ENCODE data around the gene INTS15. TPM values are rescaled to one million over a fixed set of nuclear protein-coding genes. Genes with fewer than 3 reads are reported as not detected.

The INTS15 gene
- polyA plus RNA-seq = 10 to 100 TPM; 15.0 to 28.7 (median 16.4) TPM
- long read RNA-seq, donor 1, transcript C7orf26-201 (6 exons, 2,182 nt) = major isoform, 11 of 11 reads
- long read RNA-seq, donor 1, partial matches to known transcripts = 0 of 11 reads
- long read RNA-seq, donor 1, other reads (novel, unspliced or antisense) = 0 of 11 reads
- long read RNA-seq, donor 2, partial matches to known transcripts = 0 of 1 reads
- long read RNA-seq, donor 2, other reads (novel, unspliced or antisense) = 0 of 1 reads
- long read RNA-seq, donor 3, partial matches to known transcripts = 0 of 5 reads
- long read RNA-seq, donor 3, other reads (novel, unspliced or antisense) = 0 of 5 reads
- long read RNA-seq, donor 4 = 0 reads
- long read RNA-seq, donor 5, partial matches to known transcripts = 0 of 2 reads
- long read RNA-seq, donor 5, other reads (novel, unspliced or antisense) = 0 of 2 reads
- long read RNA-seq, donor 6, transcript C7orf26-201 (6 exons, 2,182 nt) = major isoform, 5 of 5 reads
- long read RNA-seq, donor 6, partial matches to known transcripts = 0 of 5 reads
- long read RNA-seq, donor 6, other reads (novel, unspliced or antisense) = 0 of 5 reads
- long read RNA-seq, donor 7, partial matches to known transcripts = 0 of 4 reads
- long read RNA-seq, donor 7, other reads (novel, unspliced or antisense) = 0 of 4 reads
- long read RNA-seq, donor 8 = 0 reads
- long read RNA-seq, donor 9 = 0 reads
- long read RNA-seq, donor 10, partial matches to known transcripts = 0 of 4 reads
- long read RNA-seq, donor 10, other reads (novel, unspliced or antisense) = 0 of 4 reads

DNA sequence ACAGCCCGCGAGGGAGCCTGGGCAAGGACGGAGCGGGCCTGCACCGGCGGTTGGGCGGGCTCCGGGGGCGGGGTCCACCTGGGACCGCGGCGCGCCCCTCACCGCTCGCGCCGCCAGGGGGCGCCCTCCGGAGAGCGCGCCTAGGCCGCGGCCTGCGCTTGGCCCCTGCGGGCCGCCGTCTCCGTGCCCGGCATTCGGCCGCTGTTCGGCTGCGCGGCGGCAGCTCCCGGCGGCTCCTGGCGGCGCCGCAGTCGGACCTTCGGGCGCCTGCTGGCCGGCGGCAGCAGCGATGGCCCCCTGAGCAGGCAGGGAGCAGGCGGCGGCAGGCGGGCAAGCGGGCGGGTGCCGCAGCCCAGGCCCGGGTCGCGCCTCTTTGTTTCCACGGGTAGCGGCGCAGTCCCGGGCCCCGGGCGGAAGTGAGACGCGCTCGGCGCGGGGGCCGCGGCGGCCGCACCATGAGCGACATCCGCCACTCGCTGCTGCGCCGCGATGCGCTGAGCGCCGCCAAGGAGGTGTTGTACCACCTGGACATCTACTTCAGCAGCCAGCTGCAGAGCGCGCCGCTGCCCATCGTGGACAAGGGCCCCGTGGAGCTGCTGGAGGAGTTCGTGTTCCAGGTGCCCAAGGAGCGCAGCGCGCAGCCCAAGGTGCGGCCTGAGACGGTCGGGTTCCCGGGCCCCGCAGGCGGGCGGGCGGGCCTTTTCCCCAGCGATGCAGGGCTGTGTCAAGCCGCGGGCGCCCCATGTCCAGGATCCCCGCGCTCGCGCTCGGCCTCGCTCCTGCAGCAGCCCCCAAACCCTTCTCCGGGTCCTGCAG, at the start of gene INTS15:
Gene INTS15, plus strand, starts transcription at position 193 of the 816 bp plus-strand sequence. Its CDS starts 263 bp downstream, at position 456.
- 0 to 1% (median 0%) methylated on average over 26 to 107 of the region's 107 CpGs for WGBS, 3 donors

DNA sequence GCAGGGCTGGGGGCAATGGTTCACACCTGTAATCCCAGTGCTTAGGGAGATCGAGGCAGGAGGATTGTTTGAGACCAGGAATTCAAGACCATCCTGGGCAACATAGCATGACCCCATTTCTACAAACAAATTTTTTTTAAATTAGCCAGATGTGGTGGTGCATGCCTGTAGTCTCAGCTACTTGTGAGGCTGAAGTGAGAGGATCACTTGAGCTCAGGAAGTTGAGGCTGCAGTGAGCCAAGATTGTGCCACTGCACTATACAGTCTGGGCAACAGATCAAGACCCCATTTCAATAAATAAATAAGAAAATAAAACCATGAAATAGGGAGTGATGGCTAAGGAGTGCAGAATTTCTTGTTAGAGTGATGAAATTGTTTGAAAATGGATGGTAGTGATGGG, 47.5 kb upstream of the INTS15 start:
- no peaks in the 10 kb centered on the region for H3K36me3 ChIP-seq (ENCODE audit: control insufficient read depth in 3 of 3, insufficient read depth in 2 of 3, low read depth in 1 of 3, low read length in 3 of 3)
- DNase-seq (no peak), FAIRE-seq (no peak)
- no peak overlapping the region for H3K27ac ChIP-seq (ENCODE audit: low read depth in 1 of 3, low read length in 2 of 3)
- peaks cover 0 to 8% (median 4%) of the 10 kb centered on the region in 3 donors for H3K27me3 ChIP-seq (ENCODE audit: control insufficient read depth in 3 of 3, insufficient read depth in 3 of 3, low read length in 3 of 3)
- H3K4me1 ChIP-seq (ENCODE audit: control insufficient read depth in 3 of 3, insufficient read depth in 2 of 3, low read depth in 1 of 3, low read length in 2 of 3) = no peaks in the 10 kb centered on the region
- H3K9me3 ChIP-seq (ENCODE audit: control insufficient read depth in 2 of 2, insufficient read depth in 1 of 2, low read depth in 1 of 2, low read length in 1 of 2) = no peaks in the 10 kb centered on the region
- 83 to 90% (median 89%) methylated on average over 1 of the region's 1 CpG for WGBS, 3 donors
- H3K4me3 ChIP-seq (ENCODE audit: low read depth in 1 of 3, low read length in 3 of 3) = no peak overlapping the region

More for the DNA sequence above, at the start of gene INTS15:
- peak within 1 kb of the TSS; percentile 82 to 89 (median 85) for H3K27ac ChIP-seq (ENCODE audit: low read depth in 1 of 3, low read length in 2 of 3)
- peaks cover 5 to 66% (median 10%) of the 10 kb centered on the region in 3 donors for H3K36me3 ChIP-seq (ENCODE audit: control insufficient read depth in 3 of 3, insufficient read depth in 2 of 3, low read depth in 1 of 3, low read length in 3 of 3)
- no peak for FAIRE-seq
- no peaks in the 10 kb centered on the region for H3K9me3 ChIP-seq (ENCODE audit: control insufficient read depth in 2 of 2, insufficient read depth in 1 of 2, low read depth in 1 of 2, low read length in 1 of 2)
- peaks cover 0 to 12% (median 2%) of the 10 kb centered on the region in 3 donors for H3K4me1 ChIP-seq (ENCODE audit: control insufficient read depth in 3 of 3, insufficient read depth in 2 of 3, low read depth in 1 of 3, low read length in 2 of 3)
- H3K27me3 ChIP-seq (ENCODE audit: control insufficient read depth in 3 of 3, insufficient read depth in 3 of 3, low read length in 3 of 3) = no peaks in the 10 kb centered on the region
- DNase-seq = peak; percentile 77 to 95
- peak within 1 kb of the TSS; percentile 79 to 85 (median 82) for H3K4me3 ChIP-seq (ENCODE audit: low read depth in 1 of 3, low read length in 3 of 3)

DNA sequence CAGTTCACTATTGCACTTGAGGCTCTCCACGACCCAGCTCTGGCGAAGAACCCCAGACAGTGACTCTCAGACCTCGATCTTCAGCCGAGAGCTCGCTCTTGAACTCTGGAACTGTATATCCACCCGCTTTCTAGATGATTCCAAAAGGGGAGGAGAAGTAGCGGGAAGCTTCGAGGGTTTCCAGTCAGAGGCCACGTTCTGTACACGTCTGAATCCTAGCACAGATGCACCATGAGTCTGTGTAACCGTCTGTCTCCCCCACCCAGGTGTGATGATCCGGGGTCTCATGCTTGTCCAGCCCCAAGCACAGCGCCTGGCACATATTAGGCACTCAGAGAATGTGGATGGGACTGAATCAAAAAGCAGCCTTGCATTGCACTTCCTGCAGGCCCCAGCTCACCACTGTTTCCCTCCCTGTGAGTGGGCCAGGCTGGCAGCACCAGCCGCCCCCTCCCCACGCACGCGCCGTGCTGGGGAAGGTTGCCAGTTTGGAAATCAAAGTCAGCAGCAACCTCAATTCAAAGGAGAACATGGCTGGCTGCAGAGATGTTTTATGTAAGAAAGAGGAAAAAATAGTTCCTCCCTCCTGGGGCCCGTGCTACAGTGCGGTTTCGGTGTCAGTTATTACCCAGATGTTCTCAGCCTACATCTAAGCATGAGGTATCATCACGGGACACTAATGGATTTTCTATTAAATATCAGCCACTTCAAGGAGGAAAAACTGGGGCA, 44.3 kb upstream of the INTS15 start:
- no peak overlapping the region for H3K27ac ChIP-seq (ENCODE audit: low read depth in 1 of 3, low read length in 2 of 3)
- DNase-seq (no peak), FAIRE-seq (no peak)
- H3K4me1 ChIP-seq (ENCODE audit: control insufficient read depth in 3 of 3, insufficient read depth in 2 of 3, low read depth in 1 of 3, low read length in 2 of 3) = no peaks in the 10 kb centered on the region
- H3K27me3 ChIP-seq (ENCODE audit: control insufficient read depth in 3 of 3, insufficient read depth in 3 of 3, low read length in 3 of 3) = no peaks in the 10 kb centered on the region
- H3K9me3 ChIP-seq (ENCODE audit: control insufficient read depth in 2 of 2, insufficient read depth in 1 of 2, low read depth in 1 of 2, low read length in 1 of 2) = no peaks in the 10 kb centered on the region
- H3K4me3 ChIP-seq (ENCODE audit: low read depth in 1 of 3, low read length in 3 of 3) = no peak overlapping the region
- H3K36me3 ChIP-seq (ENCODE audit: control insufficient read depth in 3 of 3, insufficient read depth in 2 of 3, low read depth in 1 of 3, low read length in 3 of 3) = no peaks in the 10 kb centered on the region
- WGBS, 3 donors = 77 to 84% (median 78%) methylated on average over 22 of the region's 22 CpGs

- Histone ChIP-seq H3K4me3 (ENCODE audit: low read depth in 1 of 3, low read length in 3 of 3) (no peak overlapping the region), H3K27ac (ENCODE audit: low read depth in 1 of 3, low read length in 2 of 3) (no peak overlapping the region), H3K9me3 (ENCODE audit: control insufficient read depth in 2 of 2, insufficient read depth in 1 of 2, low read depth in 1 of 2, low read length in 1 of 2) (no peaks in the 10 kb centered on the region), H3K36me3 (ENCODE audit: control insufficient read depth in 3 of 3, insufficient read depth in 2 of 3, low read depth in 1 of 3, low read length in 3 of 3) (no peaks in the 10 kb centered on the region), H3K4me1 (ENCODE audit: control insufficient read depth in 3 of 3, insufficient read depth in 2 of 3, low read depth in 1 of 3, low read length in 2 of 3) (no peaks in the 10 kb centered on the region), H3K27me3 (ENCODE audit: control insufficient read depth in 3 of 3, insufficient read depth in 3 of 3, low read length in 3 of 3) (no peaks in the 10 kb centered on the region)
- no peak for FAIRE-seq
- DNase-seq = peak; percentile 31 to 34
- WGBS, 3 donors = 66 to 74% (median 71%) methylated on average over 10 to 11 of the region's 12 CpGs
These were observed 43.1 kb upstream of the INTS15 start for GRCh38 chr7:6546498-6547251.

- Histone ChIP-seq H3K4me1 (ENCODE audit: control insufficient read depth in 3 of 3, insufficient read depth in 2 of 3, low read depth in 1 of 3, low read length in 2 of 3) (no peaks in the 10 kb centered on the region), H3K36me3 (ENCODE audit: control insufficient read depth in 3 of 3, insufficient read depth in 2 of 3, low read depth in 1 of 3, low read length in 3 of 3) (no peaks in the 10 kb centered on the region), H3K27ac (ENCODE audit: low read depth in 1 of 3, low read length in 2 of 3) (no peak overlapping the region), H3K27me3 (ENCODE audit: control insufficient read depth in 3 of 3, insufficient read depth in 3 of 3, low read length in 3 of 3) (no peaks in the 10 kb centered on the region), H3K4me3 (ENCODE audit: low read depth in 1 of 3, low read length in 3 of 3) (no peak overlapping the region), H3K9me3 (ENCODE audit: control insufficient read depth in 2 of 2, insufficient read depth in 1 of 2, low read depth in 1 of 2, low read length in 1 of 2) (no peaks in the 10 kb centered on the region)
- FAIRE-seq (no peak), DNase-seq (no peak)
- WGBS, 3 donors = 97 to 100% (median 100%) methylated on average over 1 of the region's 1 CpG
These were observed 42.4 kb upstream of the INTS15 start for GRCh38 chr7:6547400-6547799.

DNA sequence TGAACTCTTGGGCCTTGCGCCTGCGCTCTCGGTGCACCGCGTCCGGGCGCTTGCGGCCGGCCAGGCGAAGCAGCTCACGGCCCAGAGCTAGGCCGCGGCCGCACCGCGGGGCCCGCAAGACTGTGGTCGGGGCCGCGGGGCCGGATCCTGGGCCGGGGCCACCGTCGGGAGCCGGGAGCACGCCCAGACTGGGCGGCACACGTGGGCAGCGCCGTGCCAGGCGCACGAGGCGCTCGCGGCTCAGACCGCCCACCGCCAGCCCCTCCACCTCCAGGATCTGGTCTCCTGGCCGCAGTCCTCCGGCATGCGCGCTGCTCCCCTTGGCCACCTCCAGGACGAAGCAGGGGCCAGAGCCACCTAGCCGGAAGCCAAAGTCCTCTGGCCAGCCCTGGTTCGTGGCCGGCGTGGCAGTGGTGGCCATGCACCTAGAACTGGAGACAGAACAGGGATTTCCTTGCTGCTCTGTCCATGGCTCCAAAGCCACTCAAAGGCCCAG, 38.8 kb upstream of the INTS15 start, which contains the start of gene GRID2IP:
Gene GRID2IP, minus strand, starts transcription at position 446 of the 496 bp plus-strand sequence. Its CDS starts 25 bp downstream, at position 421.
- Histone ChIP-seq H3K4me1 (ENCODE audit: control insufficient read depth in 3 of 3, insufficient read depth in 2 of 3, low read depth in 1 of 3, low read length in 2 of 3) (no peaks in the 10 kb centered on the region), H3K27me3 (ENCODE audit: control insufficient read depth in 3 of 3, insufficient read depth in 3 of 3, low read length in 3 of 3) (peaks cover 0 to 2% (median 0%) of the 10 kb centered on the region in 3 donors), H3K27ac (ENCODE audit: low read depth in 1 of 3, low read length in 2 of 3) (no peak within 1 kb of the TSS), H3K9me3 (ENCODE audit: control insufficient read depth in 2 of 2, insufficient read depth in 1 of 2, low read depth in 1 of 2, low read length in 1 of 2) (no peaks in the 10 kb centered on the region), H3K4me3 (ENCODE audit: low read depth in 1 of 3, low read length in 3 of 3) (no peak within 1 kb of the TSS), H3K36me3 (ENCODE audit: control insufficient read depth in 3 of 3, insufficient read depth in 2 of 3, low read depth in 1 of 3, low read length in 3 of 3) (no peaks in the 10 kb centered on the region)
- no peak for DNase-seq
- no peak for FAIRE-seq
- WGBS, 3 donors = 74 to 87% (median 82%) methylated on average over 32 to 46 of the region's 46 CpGs

DNA sequence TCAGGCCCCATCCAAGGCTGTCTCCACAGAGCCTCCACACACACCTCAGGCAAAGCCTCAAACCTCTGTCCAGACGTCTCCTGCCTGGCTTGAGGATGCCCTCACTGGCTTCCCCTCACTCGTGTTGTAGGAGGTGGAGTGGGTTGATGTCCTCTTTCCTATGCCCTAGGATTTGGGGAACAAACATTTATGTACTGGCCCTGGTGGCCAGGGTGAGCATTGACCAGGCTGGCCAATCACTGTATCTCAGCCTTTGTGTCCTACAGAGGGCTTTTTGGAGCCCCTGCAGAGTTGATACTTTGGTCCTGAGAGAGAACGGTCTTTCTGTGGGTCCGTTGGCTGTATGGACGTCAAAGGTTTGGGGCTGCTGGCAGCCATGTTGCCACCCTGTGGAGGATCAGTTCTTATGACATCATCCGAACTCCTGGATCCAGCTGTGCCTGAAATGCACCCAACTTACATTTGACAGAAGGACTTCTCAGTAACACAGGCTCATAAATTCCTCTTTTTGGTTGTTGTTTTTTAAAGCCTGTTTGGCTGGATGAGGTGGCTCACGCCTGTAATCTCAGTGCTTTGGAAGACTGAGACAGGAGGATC, 36.3 kb upstream of the INTS15 start:
- Histone ChIP-seq H3K27ac (ENCODE audit: low read depth in 1 of 3, low read length in 2 of 3) (no peak overlapping the region), H3K4me1 (ENCODE audit: control insufficient read depth in 3 of 3, insufficient read depth in 2 of 3, low read depth in 1 of 3, low read length in 2 of 3) (no peaks in the 10 kb centered on the region), H3K4me3 (ENCODE audit: low read depth in 1 of 3, low read length in 3 of 3) (no peak overlapping the region), H3K27me3 (ENCODE audit: control insufficient read depth in 3 of 3, insufficient read depth in 3 of 3, low read length in 3 of 3) (peaks cover 0 to 2% (median 0%) of the 10 kb centered on the region in 3 donors), H3K9me3 (ENCODE audit: control insufficient read depth in 2 of 2, insufficient read depth in 1 of 2, low read depth in 1 of 2, low read length in 1 of 2) (no peaks in the 10 kb centered on the region), H3K36me3 (ENCODE audit: control insufficient read depth in 3 of 3, insufficient read depth in 2 of 3, low read depth in 1 of 3, low read length in 3 of 3) (no peaks in the 10 kb centered on the region)
- WGBS, 3 donors = 69 to 75% (median 75%) methylated on average over 7 of the region's 7 CpGs
- DNase-seq (no peak), FAIRE-seq (no peak)
